AG04449 (cell line): ENCODE results near the gene ODAM.

Experiments
- CTCF ChIA-PET: fragments of 350-600 bp; formaldehyde crosslinking; extraction: SDS; loops from one replicate; lab custom pipeline; 2021; ENCODE audit warnings: antibody characterized with exemption; lab: Yijun Ruan, JAX
- POLR2A ChIA-PET: fragments of 400-600, 350-600 bp; formaldehyde crosslinking; extraction: SDS; loops from one replicate; lab custom pipeline; 2020; ENCODE audit warnings: antibody characterized with exemption, inconsistent platforms; lab: Yijun Ruan, JAX
- DNase-seq: peaks from one replicate; pipeline ENCODE4 v3.0.0-alpha.2; 2010; ENCODE audit warnings: low read depth, low spot score
- H3K4me3 ChIP-seq: 2 replicates; pipeline ENCODE4 v1.5.1; 2011; ENCODE audit warnings: low read depth, mild to moderate bottlenecking, control low read depth, low read length
- TF ChIP-seq, protein P1 (sequence below): IDR thresholded peaks from one replicate; pipeline ENCODE4 v1.5.1; 2011; ENCODE audit warnings: mild to moderate bottlenecking, moderate library complexity, low read length, control low read depth, inconsistent platforms; ENCODE audit not compliant: insufficient read depth; ENCODE audit errors: missing control alignments

Gene ODAM

GRCh38 chr4:70178075-70178660, 17.4 kb upstream of the ODAM start:
- no peak for DNase-seq
- CTCF ChIA-PET, result no interaction called here
- H3K4me3 ChIP-seq, result no peak overlapping the region
- POLR2A ChIA-PET, result no interaction called here
- TF ChIP-seq, protein P1, sequence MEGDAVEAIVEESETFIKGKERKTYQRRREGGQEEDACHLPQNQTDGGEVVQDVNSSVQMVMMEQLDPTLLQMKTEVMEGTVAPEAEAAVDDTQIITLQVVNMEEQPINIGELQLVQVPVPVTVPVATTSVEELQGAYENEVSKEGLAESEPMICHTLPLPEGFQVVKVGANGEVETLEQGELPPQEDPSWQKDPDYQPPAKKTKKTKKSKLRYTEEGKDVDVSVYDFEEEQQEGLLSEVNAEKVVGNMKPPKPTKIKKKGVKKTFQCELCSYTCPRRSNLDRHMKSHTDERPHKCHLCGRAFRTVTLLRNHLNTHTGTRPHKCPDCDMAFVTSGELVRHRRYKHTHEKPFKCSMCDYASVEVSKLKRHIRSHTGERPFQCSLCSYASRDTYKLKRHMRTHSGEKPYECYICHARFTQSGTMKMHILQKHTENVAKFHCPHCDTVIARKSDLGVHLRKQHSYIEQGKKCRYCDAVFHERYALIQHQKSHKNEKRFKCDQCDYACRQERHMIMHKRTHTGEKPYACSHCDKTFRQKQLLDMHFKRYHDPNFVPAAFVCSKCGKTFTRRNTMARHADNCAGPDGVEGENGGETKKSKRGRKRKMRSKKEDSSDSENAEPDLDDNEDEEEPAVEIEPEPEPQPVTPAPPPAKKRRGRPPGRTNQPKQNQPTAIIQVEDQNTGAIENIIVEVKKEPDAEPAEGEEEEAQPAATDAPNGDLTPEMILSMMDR, result no peak

GRCh38 chr4:70179811-70180210, 15.7 kb upstream of the ODAM start:
- H3K4me3 ChIP-seq, result no peak overlapping the region
- ChIA-PET POLR2A (no interaction called here), CTCF (no interaction called here)
- TF ChIP-seq, protein P1, result no peak
- no peak for DNase-seq

DNA sequence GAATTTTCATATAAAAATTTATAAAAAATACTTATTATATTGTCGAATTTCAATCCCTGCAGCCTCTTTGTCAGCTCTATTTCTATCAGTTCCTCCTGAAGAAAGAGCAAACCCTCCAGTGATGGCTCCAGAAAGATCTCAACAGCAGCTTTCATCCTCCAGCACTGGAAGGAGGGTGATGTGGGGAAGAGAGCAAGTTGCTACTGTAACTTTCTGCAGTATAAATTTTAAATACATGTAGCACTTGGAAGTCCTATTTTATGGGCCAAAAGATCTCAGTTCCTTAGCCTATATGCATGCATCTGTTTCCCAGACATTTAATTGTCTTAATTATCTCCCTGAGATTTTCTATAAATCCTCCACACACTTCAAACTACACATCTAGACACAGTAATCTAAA, 13.7 kb upstream of the ODAM start:
- ChIA-PET POLR2A (no interaction called here), CTCF (interaction anchor here (1.0 kb wide), 1 partner anchor 16 kb away, joined by 3 read pairs; no protein-coding TSS in a partner anchor)
- DNase-seq, result no peak
- TF ChIP-seq, protein P1, result no peak
- no peak overlapping the region for H3K4me3 ChIP-seq

- DNase-seq, result no peak
- POLR2A ChIA-PET, result no interaction called here
- CTCF ChIA-PET, result interaction anchor here (0.6 to 2.7 kb wide), 10 partner anchors 9 to 494 kb away, joined by 3 to 11 read pairs (median 6); partner anchors contain the start of gene ODAM
- TF ChIP-seq, protein P1, result no peak
- H3K4me3 ChIP-seq, result no peak overlapping the region
These were observed 12.9 kb upstream of the ODAM start for GRCh38 chr4:70182517-70183167.

DNA sequence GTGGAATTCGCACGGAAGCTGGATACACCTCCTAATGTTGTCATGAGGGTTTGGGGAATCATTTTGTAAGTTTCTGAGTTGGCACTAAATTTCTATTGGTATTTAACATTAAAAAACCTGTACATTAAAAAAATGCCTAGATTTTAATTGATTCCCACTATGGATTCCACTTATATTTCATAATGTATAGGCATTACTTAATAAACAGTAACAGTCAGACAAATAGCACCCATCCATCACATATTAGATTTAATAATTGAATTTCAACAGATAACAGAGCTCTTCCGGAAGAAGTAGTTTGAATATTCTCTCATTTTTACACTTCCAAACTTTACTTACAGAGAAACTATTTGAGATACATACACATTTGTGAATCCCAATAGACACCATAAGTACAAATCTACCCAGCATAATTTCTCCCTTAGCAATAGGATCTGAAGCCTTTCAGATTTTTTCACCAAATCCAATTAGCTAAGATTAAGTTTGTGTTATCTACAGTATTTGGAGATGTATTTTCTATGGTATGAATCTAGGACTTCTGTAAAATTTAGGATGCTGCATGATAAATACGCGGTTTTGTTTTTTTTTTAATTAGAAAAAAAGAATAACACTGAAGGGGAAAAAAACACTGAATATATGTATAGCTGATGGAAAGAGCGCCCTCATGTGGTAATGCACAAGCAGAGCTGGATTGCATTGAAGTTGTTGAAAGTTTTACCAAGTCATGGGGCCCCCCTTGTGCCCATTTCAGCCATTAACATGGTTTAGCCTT, 12.2 kb upstream of the ODAM start:
- POLR2A ChIA-PET, result no interaction called here
- CTCF ChIA-PET, result interaction anchor here (0.6 to 2.7 kb wide), 14 partner anchors 9 to 495 kb away, joined by 3 to 12 read pairs (median 5); partner anchors contain the start of gene ODAM
- no peak overlapping the region for H3K4me3 ChIP-seq
- TF ChIP-seq, protein P1, result peak; percentile 51
- no peak for DNase-seq

DNA sequence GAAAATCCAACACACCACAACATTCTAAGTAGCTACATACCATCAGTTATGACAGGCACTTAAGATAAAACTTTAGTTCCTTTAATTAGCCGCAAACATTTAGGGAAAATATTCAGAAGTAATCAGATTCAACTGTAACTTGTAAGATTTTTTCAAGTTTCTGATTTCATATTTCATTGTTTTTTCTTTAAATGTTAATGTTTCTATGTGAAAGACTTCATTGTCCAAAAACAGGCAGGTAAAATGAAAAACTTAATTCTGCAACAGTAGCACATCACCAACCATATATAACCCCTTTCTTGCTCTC, 11.6 kb upstream of the ODAM start:
- DNase-seq, result no peak
- ChIA-PET CTCF (interaction anchor here (1.0 to 2.7 kb wide), 11 partner anchors 8 to 289 kb away, joined by 3 to 12 read pairs (median 7); partner anchors contain the start of gene ODAM), POLR2A (no interaction called here)

More for the DNA sequence above, 11.6 kb upstream of the ODAM start:
- no peak overlapping the region for H3K4me3 ChIP-seq
- TF ChIP-seq, protein P1, result no peak
